Measurements from ENCODE around the gene ARHGEF5.

ARHGEF5 gene

GRCh38 chr7:144399946-144400345 is 44.7 kb downstream of the ARHGEF5 start:
- in situ Hi-C loops (cut with MboI; ENCODE audit: low pct_unique_long_range_greater_than_20kb, low sequenced_read_pairs, unreplicated experiment): no loop called here
- DNase-seq (ENCODE audit: low spot score): no peak
- TF ChIP-seq, protein P1, sequence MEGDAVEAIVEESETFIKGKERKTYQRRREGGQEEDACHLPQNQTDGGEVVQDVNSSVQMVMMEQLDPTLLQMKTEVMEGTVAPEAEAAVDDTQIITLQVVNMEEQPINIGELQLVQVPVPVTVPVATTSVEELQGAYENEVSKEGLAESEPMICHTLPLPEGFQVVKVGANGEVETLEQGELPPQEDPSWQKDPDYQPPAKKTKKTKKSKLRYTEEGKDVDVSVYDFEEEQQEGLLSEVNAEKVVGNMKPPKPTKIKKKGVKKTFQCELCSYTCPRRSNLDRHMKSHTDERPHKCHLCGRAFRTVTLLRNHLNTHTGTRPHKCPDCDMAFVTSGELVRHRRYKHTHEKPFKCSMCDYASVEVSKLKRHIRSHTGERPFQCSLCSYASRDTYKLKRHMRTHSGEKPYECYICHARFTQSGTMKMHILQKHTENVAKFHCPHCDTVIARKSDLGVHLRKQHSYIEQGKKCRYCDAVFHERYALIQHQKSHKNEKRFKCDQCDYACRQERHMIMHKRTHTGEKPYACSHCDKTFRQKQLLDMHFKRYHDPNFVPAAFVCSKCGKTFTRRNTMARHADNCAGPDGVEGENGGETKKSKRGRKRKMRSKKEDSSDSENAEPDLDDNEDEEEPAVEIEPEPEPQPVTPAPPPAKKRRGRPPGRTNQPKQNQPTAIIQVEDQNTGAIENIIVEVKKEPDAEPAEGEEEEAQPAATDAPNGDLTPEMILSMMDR (IDR thresholded peaks at IDR 0.05; ENCODE audit: extremely low read depth, insufficient read depth, missing control alignments): no peak

DNA sequence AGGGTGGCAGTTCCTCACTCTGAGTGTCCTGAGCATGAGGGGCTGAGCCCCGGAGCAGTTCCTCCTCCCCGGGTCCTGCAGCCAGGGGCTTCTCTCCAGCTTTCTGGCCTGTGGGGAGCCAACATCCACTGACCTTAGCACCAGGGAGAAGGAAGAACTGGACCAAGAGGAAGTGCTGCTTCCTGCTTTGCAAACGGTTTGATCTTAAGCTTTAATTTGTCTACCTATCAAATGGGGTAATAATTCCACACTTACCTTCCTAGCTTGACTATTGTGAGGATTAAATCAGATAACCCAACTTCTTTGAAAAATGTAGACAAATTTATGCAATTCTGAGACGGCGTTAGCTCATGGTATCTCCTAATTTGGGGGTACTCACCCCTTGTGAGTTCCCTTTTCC is 46.3 kb downstream of the ARHGEF5 start:
- in situ Hi-C loops (cut with MboI; ENCODE audit: low pct_unique_long_range_greater_than_20kb, low sequenced_read_pairs, unreplicated experiment): no loop called here
- TF ChIP-seq, protein P1 (IDR thresholded peaks at IDR 0.05; ENCODE audit: extremely low read depth, insufficient read depth, missing control alignments): no peak
- DNase-seq (ENCODE audit: low spot score): no peak

GRCh38 chr7:144403102-144403501 is 47.9 kb downstream of the ARHGEF5 start:
- in situ Hi-C loops (cut with MboI; ENCODE audit: low pct_unique_long_range_greater_than_20kb, low sequenced_read_pairs, unreplicated experiment): no loop called here
- DNase-seq (ENCODE audit: low spot score): no peak
- TF ChIP-seq, protein P1 (IDR thresholded peaks at IDR 0.05; ENCODE audit: extremely low read depth, insufficient read depth, missing control alignments): no peak

DNA sequence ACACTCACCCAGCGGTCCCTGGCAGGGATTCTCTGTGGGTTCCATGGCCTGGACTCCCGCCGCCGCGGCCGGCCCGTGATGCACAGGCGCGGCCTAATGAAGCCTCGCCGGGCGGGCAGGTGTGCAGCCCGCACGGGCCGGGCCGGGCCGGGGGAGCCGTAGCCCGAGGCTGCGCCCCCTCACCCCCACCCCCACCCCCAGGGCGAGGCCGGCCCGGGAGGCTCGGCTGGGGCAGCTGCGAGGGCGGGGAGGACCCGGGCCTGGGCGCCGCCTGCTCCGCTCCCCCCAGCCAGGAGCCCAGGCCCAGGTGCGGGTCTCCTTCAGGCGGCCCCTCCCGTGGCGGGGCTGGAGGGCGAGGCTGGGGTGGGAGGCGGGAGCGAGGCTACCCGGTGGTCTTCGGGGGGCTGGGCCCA is 48.5 kb downstream of the ARHGEF5 start, which contains the start of gene NOBOX:
NOBOX (minus strand) TSS at position 45 of the 413 bp plus-strand sequence.
- in situ Hi-C loops (cut with MboI; ENCODE audit: low pct_unique_long_range_greater_than_20kb, low sequenced_read_pairs, unreplicated experiment): no loop called here

DNA sequence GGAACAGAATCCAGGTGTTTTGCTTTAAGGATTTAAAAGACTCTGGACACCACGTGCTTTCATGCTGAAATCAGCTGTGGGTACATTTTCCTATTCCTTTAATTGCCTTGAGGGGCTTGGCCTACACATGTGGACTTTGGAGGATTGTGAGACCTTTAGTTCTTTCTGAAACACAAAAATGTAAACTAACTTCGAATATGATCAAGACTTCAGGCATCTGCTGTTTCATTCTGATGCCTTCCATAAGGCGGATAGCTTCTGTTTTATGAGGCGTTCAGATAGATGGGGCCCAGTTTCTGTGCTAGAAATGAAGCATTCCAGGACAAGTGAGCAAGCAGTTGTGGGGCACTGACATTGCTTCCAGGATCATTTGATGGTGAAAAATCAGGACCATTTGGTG is 49.7 kb downstream of the ARHGEF5 start:
- TF ChIP-seq, protein P1 (IDR thresholded peaks at IDR 0.05; ENCODE audit: extremely low read depth, insufficient read depth, missing control alignments): no peak
- in situ Hi-C loops (cut with MboI; ENCODE audit: low pct_unique_long_range_greater_than_20kb, low sequenced_read_pairs, unreplicated experiment): no loop called here
- DNase-seq (ENCODE audit: low spot score): no peak

More for the DNA sequence above, 48.5 kb downstream of the ARHGEF5 start, which contains the start of gene NOBOX:
- DNase-seq (ENCODE audit: low spot score): no peak
- TF ChIP-seq, protein P1 (IDR thresholded peaks at IDR 0.05; ENCODE audit: extremely low read depth, insufficient read depth, missing control alignments): no peak

DNA sequence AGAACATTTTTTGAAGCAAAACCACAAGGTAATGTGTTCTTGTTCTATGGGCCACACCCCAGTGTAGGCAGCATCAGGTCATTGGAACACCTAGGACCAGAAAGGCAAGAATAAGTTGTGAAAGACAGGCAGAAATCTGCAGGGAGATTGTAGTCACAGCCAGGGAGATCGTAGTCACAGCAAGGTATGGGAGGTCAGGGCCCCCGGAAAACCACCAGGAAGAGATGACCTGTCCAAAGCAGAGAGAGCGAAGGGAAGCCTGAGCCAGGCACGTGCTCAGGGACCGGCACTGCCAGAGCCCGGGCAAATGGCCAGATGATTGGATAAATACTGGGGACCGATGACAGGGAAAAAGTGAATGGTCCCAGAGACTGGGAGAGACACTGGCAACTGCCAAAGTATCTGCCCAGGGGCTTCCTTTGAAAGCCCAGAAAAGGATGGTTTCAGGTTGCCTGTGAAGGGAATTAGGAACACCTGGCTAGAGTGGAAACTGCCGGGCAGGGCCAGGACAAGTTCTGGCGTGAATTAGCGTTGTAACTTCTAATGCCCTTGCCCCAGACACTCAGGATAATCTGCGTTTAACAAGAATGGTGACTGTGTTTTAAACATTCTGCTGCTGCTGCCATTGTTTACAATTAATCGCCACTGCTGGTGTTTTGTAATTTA is 52.2 kb downstream of the ARHGEF5 start:
- no peak for DNase-seq (ENCODE audit: low spot score)
- TF ChIP-seq, protein P1 (IDR thresholded peaks at IDR 0.05; ENCODE audit: extremely low read depth, insufficient read depth, missing control alignments): no peak
- in situ Hi-C loops (cut with MboI; ENCODE audit: low pct_unique_long_range_greater_than_20kb, low sequenced_read_pairs, unreplicated experiment): no loop called here

Measured in GM13977 (cell line).